ENCODE data around the gene AKR7A3. TPM values are rescaled to one million over a fixed set of nuclear protein-coding genes. Genes with fewer than 3 reads are reported as not detected.

AKR7A3 gene
- total RNA-seq, 2 experiments from 2014 or later: 0.54 TPM

DNA sequence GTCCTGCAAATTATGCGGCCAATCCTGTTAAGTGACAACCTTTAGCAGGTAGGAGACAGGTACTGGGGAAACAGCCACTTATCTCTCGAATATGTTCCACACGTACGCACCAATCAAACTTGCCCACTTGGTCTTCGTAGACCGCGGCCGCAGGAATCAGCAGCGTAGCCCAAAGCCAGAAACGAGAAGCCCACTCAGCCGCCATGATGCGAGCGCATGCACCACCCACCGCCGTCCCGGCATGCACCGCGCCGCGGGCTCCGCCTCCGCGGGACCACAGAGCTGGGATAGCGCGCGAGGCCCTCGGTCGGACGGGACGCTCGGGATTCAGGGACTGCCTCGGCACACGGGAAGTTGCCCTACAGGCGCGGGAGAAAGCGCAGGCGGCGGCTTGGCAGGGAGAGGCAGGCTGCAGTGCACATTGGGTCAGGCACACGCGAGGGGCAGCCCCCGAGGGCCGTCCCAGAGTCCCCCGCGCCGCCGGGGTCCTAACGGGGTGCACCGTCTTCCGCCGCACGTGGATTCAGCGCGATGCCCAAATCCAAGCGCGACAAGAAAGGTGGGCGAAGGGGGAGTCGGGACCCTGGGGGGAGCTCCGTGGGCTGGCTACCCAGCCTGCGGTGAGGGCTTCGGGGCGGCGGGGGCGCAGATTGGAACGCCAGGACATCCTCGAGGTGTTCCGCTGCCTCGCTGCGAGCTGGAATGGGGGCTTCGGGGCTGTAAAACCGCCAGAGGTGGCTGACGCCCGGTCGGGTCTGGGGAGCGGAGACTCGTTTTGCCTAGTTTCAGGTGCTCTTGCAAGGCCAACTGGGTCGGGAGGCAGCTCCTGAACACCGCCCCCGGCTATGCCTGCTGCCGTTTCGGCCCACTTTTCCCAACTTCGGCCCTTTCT lies 37.0 kb downstream of the AKR7A3 start, which contains the start of the genes EMC1 and MRTO4:
EMC1 (minus strand) TSS at position 220 of the 892 bp plus-strand sequence; CDS start at position 205, 15 bp downstream.
MRTO4 (plus strand) TSS at position 501 of the 892 bp plus-strand sequence; CDS start at position 532, 31 bp downstream.
- CTCF ChIA-PET: interaction anchor here (0.9 to 2.3 kb wide), 4 partner anchors 11 to 410 kb away, joined by 3 to 10 read pairs (median 3); no protein-coding TSS in a partner anchor
- no peak for TF ChIP-seq CTCF (IDR thresholded peaks at IDR 0.05)
- Mint-ChIP-seq H3K9me3 (no peaks in the 10 kb centered on the region), H3K27me3 (no peaks in the 10 kb centered on the region), H3K27ac (peak within 1 kb of the TSS; percentile 94), H3K4me1 (ENCODE audit: low read depth) (peaks cover 33% of the 10 kb centered on the region), H3K36me3 (ENCODE audit: low read depth) (peaks cover 44% of the 10 kb centered on the region), H3K4me3 (peak within 1 kb of the TSS; percentile 95)
- peak; percentile 93 for ATAC-seq
- intact Hi-C loops (cut with micrococcal nuclease): no loop called here
- POLR2A ChIA-PET: interaction anchor here (0.6 to 3.8 kb wide), 27 partner anchors 11 to 551 kb away, joined by 3 to 54 read pairs (median 3); partner anchors contain the start of genes AKR7A2, AKR7A3, SLC66A1 and UBR4
- peak; percentile 93 for DNase-seq

DNA sequence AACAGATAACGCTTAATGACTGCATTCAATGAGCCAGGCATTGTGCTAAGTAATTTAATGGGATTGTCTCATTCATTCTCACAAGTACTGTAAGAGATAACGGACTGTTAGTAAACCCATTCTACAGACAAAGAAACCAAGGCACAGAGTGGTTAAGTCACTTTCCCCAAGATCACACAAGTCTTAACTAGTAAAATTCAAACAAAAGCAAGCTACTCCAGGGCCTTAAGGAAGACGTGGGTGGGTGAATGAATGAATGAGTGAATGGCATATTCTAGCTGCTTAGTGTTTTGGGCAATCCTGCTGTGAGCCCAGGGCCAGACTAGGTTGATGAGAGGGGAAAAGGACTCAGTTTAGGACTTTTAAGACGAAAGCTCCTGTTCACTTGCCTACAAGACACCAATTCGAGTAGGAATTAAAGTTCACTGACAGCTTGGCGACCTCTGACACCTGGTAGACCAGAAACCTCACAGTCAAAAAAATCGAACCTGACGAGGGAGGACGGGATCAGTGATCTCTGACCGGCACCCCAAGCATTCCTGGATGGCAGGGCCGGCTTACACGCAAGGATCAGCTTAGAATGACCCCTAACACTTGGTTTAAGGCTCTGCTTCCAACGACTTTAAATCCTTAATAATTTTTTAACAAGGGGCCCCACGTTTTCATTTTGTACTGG lies 37.8 kb downstream of the AKR7A3 start:
- Mint-ChIP-seq H3K4me3 (peak overlapping the region; percentile 95), H3K27ac (peak overlapping the region; percentile 94), H3K27me3 (no peaks in the 10 kb centered on the region), H3K36me3 (ENCODE audit: low read depth) (peaks cover 37% of the 10 kb centered on the region), H3K4me1 (ENCODE audit: low read depth) (peaks cover 29% of the 10 kb centered on the region), H3K9me3 (no peaks in the 10 kb centered on the region)
- ChIA-PET POLR2A (interaction anchor here (0.6 to 3.8 kb wide), 17 partner anchors 8 to 551 kb away, joined by 3 to 54 read pairs (median 4); partner anchors contain the start of genes AKR7A2, AKR7A3, SLC66A1 and UBR4), CTCF (interaction anchor here (1.0 to 2.3 kb wide), 3 partner anchors 10 to 343 kb away, joined by 3 to 10 read pairs (median 3); no protein-coding TSS in a partner anchor)
- no peak for TF ChIP-seq CTCF (IDR thresholded peaks at IDR 0.05)
- intact Hi-C loops (cut with micrococcal nuclease): no loop called here
- ATAC-seq: no peak
- peak; percentile 29 for DNase-seq

GRCh38 chr1:19240673-19241538 lies 47.7 kb downstream of the AKR7A3 start:
- no peak overlapping the region for H3K4me3 Mint-ChIP-seq
- H3K4me1 Mint-ChIP-seq (ENCODE audit: low read depth): no peaks in the 10 kb centered on the region
- ATAC-seq (peak; percentile 100), DNase-seq (peak; percentile 72)
- no peaks in the 10 kb centered on the region for H3K9me3 Mint-ChIP-seq
- peak overlapping the region; percentile 30 for H3K27ac Mint-ChIP-seq
- intact Hi-C loops (cut with micrococcal nuclease): no loop called here
- TF ChIP-seq CTCF (IDR thresholded peaks at IDR 0.05): peak; percentile 99
- H3K36me3 Mint-ChIP-seq (ENCODE audit: low read depth): peaks cover 47% of the 10 kb centered on the region
- CTCF ChIA-PET: interaction anchor here (0.7 to 4.4 kb wide), 31 partner anchors 8 to 421 kb away, joined by 3 to 27 read pairs (median 4); partner anchors contain the start of genes ALDH4A1, EMC1 and MRTO4
- POLR2A ChIA-PET: interaction anchor here (1.1 to 3.5 kb wide), 3 partner anchors 10 to 648 kb away, joined by 3 to 24 read pairs (median 3); partner anchors contain the start of genes EMC1 and MRTO4
- no peaks in the 10 kb centered on the region for H3K27me3 Mint-ChIP-seq

- intact Hi-C loops (cut with micrococcal nuclease): no loop called here
- TF ChIP-seq CTCF (IDR thresholded peaks at IDR 0.05): no peak
- no peaks in the 10 kb centered on the region for H3K27me3 Mint-ChIP-seq
- H3K9me3 Mint-ChIP-seq: no peaks in the 10 kb centered on the region
- H3K36me3 Mint-ChIP-seq (ENCODE audit: low read depth): peaks cover 49% of the 10 kb centered on the region
- CTCF ChIA-PET: interaction anchor here (0.8 to 4.4 kb wide), 14 partner anchors 7 to 422 kb away, joined by 3 to 27 read pairs (median 5); partner anchors contain the start of genes EMC1 and MRTO4
- H3K27ac Mint-ChIP-seq: no peak overlapping the region
- no peak overlapping the region for H3K4me3 Mint-ChIP-seq
- ATAC-seq (no peak), DNase-seq (no peak)
- no peaks in the 10 kb centered on the region for H3K4me1 Mint-ChIP-seq (ENCODE audit: low read depth)
- POLR2A ChIA-PET: interaction anchor here (1.1 to 3.5 kb wide), 4 partner anchors 11 to 649 kb away, joined by 3 to 24 read pairs (median 3); partner anchors contain the start of genes EMC1 and MRTO4
These were observed 48.7 kb downstream of the AKR7A3 start for GRCh38 chr1:19239876-19240275.
